Lower leg skin (tissue), 3 donors: ENCODE data around the gene KLF7.
A peak's percentile ranks its signal among the peaks of the same experiment; 100 is the strongest.

ENCODE experiments used
- CTCF ChIP-seq, 3 donors: fragments of 450-650 bp; IDR thresholded peaks; one replicate each; pipeline ENCODE4 v1.5.1; 2016; ENCODE audit warnings: antibody characterized with exemption in 3 of 3, mild to moderate bottlenecking in 3 of 3, moderate library complexity in 2 of 3
- POLR2A ChIP-seq, 2 donors: fragments of 450-650 bp; IDR thresholded peaks; one replicate each; pipeline ENCODE4 v1.6.1; 2016 to 2017; ENCODE audit warnings: antibody characterized with exemption in 2 of 2, mild to moderate bottlenecking in 1 of 2, moderate library complexity in 1 of 2

GRCh38 chr2:207166349-207167098, 776 bp upstream of the KLF7 start:
- TF ChIP-seq CTCF (IDR thresholded peaks at IDR 0.05) (no peak), POLR2A (IDR thresholded peaks at IDR 0.05) (peak in 1 of 2 donors; percentile 89)
